GM12873 (cell line): ENCODE results near the gene MAN1C1.

Experiments used
- TF ChIP-seq, protein P1 (sequence below): IDR thresholded peaks from 2 replicates; pipeline ENCODE4 v1.5.1; 2012; ENCODE audit warnings: low read depth, mild to moderate bottlenecking, moderate library complexity, low read length, control low read depth; ENCODE audit not compliant: insufficient read depth; ENCODE audit errors: missing control alignments

MAN1C1 gene

DNA sequence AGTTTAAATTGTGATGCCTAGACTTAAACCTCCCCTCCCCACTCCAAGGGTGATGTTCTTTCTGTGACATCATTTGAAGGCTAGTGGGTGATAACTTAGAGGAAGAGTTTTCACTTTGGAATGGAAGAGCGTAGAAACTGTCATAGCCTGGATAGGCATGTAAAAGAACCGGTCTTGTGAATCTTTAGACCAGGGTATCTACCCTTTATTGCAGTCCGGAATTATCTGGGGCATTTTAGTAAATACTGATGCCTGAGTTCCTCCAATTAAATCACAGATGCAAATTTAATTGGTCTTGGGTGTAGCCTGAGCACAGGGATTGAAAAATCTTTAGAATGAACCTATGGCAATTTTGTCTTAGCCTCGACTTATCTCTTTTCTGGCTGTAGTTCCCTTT, 24.7 kb downstream of the MAN1C1 start:
- TF ChIP-seq, protein P1, sequence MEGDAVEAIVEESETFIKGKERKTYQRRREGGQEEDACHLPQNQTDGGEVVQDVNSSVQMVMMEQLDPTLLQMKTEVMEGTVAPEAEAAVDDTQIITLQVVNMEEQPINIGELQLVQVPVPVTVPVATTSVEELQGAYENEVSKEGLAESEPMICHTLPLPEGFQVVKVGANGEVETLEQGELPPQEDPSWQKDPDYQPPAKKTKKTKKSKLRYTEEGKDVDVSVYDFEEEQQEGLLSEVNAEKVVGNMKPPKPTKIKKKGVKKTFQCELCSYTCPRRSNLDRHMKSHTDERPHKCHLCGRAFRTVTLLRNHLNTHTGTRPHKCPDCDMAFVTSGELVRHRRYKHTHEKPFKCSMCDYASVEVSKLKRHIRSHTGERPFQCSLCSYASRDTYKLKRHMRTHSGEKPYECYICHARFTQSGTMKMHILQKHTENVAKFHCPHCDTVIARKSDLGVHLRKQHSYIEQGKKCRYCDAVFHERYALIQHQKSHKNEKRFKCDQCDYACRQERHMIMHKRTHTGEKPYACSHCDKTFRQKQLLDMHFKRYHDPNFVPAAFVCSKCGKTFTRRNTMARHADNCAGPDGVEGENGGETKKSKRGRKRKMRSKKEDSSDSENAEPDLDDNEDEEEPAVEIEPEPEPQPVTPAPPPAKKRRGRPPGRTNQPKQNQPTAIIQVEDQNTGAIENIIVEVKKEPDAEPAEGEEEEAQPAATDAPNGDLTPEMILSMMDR = no peak

DNA sequence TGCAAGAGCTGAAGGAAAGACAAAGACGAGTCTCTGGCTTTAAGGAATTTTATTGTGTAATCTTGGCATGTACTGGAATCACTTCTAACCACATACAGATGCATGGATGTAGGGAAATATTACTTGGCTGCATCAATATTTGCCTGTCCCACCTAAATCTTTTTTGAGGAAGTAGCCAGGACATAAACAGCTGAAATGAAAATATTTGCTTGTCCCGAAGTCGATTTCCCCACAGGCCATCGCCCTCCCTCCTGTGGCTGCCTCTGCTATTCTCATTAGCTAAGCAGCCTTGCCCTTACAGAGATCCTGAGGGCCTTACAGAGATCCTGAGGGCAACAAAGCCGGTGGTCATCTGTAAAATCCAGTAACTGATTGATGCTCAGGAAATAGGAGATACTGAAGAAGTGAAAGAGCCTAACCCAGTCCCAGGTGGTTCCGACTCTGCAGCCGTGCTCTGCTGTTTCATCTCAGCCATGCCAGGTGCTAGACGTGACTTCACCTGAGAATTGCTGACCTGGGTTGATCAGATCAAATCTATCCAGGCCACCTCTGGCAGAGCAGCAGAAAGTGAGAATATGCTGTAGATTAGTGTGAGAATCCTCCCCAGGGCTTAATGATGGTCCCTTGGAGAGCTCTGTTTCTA, 25.5 kb downstream of the MAN1C1 start:
- TF ChIP-seq, protein P1 = no peak

DNA sequence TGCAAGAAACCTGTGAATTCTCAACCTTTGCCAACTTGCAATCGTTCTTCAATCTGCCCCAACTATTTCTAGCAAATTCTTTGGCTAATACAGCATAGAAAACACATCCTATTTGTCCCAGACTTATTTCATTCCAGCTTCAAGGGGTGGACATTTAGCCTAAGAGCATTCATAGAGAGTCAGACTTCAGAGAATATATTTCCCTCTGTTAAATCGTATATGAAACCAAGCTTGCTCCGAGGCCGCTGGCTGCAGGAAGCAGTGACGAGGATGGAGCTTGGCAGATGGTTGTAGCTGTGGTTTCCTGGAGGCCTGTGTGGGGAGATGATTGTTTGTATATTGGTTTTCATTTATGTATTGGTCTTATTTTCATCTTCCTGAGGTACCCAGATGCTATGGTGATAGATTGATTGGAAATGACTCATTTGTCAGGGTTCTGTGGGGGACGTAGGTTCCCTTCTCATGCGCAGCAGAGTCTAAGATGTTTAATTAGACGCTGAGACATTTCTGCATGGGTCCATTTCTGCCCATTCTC, 26.1 kb downstream of the MAN1C1 start:
- TF ChIP-seq, protein P1 = no peak

DNA sequence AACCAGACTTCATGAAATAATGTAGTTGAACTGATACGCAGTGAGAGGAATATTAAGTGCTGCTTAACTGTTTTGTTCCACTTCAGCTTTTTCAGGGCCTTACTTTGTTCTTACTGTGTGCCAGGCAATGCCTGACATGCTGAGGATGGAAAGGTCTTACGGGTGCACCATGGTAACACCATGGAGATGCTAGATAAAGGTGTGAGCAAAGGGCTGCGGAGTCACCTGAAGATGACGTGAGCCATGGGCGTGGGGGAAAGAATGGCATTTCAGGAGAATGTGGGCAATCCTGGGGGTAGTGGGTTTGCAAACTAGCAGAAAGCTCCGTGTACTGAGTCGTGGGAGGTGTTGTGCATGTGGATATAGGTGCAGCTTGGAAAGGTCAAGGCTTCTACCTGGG, 27.3 kb downstream of the MAN1C1 start:
- TF ChIP-seq, protein P1 = no peak

DNA sequence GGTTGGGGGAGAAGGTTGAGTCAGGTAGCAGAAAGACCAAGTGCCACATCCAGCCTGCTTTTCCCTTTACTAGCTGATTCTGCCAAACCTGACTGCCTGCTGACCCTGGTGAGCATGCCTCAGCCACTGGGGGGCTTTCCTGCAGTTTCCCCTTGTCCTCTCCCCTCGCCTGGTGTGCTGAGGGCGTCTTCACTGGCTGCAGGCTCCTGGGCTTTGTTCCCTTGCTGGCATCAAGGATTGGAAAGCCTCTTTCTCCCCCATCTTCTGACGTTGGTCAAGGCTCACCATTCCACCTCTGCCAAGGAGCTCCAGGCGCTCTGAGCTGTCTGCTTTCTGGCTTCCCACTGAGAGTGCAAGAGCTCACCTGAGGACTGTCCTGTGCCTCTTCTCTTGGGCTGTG, 28.4 kb downstream of the MAN1C1 start:
- TF ChIP-seq, protein P1 = no peak

DNA sequence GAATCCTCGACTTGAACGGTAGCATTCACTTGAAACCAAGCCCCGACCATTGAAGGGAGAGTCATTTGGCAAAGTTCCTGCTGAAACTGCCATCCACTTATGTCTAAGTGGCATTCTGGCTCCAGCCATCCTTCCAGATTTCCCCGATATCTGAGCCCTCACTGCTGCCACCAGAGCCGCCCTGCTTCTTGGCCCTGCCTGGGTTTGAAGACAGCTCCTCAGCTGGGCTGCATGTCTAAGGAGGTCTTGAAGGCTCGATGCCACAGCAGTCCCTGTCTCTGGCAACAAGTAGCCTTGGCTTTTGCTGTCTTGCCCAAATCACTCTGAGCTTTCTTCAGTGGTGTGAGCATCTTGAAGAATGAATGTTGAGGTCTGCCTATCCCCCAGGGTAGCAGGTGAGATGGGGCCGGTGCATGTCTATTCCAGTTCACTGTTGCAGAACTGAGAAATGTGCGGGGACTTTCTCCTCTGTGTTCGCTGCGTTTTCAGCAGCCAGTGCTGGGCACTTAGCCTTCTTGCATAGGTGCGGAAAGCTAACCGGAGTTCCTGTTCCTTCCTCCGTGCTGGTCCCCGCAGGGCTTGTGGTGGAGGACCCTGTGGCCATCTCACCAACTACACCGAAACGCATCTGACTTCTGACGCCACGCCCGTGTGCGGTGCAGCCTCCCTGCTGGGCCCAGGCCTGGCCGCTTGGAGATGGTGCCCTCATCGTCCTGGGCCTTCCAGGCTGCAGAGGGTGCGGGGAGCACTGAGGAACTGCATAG, 29.2 kb downstream of the MAN1C1 start:
- TF ChIP-seq, protein P1 = no peak

DNA sequence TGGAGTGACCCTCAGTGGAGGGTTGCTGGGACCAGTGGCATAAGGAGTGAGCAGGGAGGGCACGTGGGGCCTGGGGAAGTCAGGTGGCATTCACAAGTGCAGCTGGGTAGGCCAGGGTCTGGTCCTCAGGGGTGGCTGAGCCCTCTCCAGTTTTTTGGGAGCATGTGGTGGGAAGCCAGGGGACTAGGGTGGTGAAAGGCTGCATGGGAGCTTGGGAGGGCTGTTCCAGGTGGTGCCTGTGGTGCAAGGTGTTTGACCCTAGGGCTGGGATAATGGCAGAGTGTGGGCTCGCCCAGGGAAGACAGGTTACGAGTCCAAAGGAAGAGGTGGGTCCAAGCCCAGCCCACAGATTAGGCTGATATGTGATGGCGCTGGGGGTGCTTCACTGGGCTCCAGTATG, 30.5 kb downstream of the MAN1C1 start:
- TF ChIP-seq, protein P1 = no peak
